ACHN (cell line): Measurements from ENCODE around the gene CACNA1I.

ENCODE experiments used
- DNase-seq: peaks from one replicate; pipeline ENCODE4 v3.0.0-alpha.2; 2015
- in situ Hi-C: cut with HindIII; loops from 2 replicates; pipeline ENCODE4 v1.10.0; 2017; ENCODE audit warnings: low sequenced_read_pairs, low pct_ligation_motif_present, low pct_unique_long_range_greater_than_20kb

Gene CACNA1I

DNA sequence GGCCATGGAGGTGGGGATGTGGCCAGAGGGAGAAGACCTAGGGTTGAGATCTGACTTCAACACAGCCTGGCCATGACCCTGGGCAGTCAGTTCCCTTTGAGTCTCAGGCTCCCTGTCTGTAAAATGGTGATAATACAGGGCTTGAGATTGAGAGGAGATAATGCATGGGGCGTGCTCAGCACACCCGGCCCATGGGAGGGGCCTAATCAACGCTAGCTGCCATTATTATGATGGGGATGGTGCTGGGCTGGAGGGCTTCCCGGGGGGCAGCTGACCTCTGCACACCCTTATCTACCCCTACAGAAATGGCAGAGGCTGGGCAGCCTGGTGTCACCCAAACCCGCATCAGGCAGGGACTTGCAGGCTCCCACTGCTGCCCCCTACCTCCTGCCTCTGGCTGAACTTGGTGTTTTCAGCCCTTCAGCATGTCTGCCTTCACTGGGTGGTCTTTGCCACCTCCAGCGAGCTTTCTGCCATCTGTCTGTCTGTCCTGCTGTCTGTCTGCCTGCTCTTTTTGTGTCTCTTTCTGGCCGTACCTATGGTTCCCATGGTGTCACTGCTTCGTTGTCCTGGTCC is 84.5 kb downstream of the CACNA1I start:
- in situ Hi-C loops = no loop called here
- no peak for DNase-seq

DNA sequence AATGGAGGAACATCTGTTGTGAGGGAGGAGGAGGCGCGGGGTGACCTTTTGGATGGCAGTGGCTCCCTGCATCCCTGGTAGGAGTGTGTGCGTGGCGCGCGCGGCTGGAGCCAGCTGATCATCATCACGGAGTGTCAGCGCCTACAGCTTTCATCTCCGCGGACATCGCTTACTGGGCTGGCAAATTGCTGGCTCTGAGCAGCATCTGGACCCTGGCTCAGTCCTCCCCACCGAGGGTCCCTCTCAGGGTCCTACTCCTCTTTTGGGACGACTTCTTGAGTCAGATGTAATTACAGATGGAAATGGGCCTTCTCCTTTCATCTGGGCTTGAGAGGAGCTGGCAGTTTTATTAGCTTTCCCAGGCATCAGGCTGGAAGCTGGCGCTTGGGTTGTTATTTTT is 85.3 kb downstream of the CACNA1I start:
- no peak for DNase-seq
- in situ Hi-C loops = no loop called here

DNA sequence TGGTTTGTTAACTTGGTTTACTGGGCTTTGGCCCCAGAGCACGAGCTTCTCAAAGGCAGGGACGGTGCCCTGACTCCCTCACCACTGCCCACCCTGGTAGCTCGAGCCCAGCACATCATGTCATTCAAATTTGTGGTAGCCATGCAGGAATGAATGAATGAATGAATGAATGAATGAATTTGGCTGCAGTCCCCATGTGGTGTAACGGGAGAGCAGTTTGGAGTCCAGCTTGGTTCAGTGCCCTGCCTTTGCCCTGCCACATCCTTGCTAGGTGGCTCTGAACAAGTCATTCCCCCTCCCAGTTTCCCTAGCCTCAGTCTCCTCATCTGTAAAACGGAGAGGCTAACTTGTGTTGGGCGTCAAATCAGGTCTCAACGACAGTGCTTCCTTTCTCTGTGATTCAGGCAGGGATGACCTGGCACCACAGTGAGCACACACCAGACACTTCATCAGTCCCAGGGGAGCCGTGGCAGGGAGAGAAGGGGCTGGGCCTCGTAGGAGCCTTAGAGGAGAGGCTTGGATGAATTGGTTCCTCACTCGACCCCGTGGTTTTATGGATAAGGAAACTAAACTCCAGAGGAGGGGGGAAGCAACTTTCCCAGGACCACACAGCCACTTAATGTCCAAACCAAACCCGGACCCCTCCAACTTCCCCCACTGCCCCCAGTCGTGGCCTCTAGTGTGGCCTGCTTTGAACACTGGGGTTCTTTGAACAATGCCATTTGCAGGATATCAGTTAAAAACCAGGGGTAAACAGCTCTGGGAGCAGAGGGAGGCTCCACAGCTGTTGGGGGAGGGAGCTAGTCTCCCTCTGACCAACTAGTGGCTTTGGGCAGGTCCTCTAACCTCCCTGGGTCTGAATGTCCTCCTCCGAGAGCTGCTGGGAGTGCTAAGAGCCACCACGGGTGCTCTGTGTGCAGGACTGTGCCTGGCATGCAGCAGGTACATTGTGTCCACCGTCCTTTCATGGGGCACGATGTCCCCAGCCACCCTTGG is 86.2 kb downstream of the CACNA1I start:
- in situ Hi-C loops = no loop called here
- no peak for DNase-seq

DNA sequence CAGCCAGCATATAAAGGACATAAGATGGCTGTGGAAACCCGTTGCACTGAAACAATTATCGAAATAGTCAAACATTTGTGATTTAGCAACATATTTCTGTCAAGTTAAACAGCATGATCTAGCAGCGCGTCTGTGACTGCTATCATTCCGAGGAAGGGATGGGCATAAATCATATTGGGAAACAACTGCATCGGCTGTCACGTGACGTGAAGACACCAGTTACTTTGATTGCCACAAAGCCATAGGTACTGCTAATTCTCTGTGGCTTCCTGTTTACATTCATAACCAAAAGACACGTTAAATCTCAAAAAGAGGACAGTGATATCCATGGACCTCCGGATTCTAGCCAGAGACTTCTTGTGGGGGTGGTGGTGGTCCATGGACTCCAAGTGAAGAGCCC is 87.8 kb downstream of the CACNA1I start:
- in situ Hi-C loops = no loop called here
- no peak for DNase-seq

DNA sequence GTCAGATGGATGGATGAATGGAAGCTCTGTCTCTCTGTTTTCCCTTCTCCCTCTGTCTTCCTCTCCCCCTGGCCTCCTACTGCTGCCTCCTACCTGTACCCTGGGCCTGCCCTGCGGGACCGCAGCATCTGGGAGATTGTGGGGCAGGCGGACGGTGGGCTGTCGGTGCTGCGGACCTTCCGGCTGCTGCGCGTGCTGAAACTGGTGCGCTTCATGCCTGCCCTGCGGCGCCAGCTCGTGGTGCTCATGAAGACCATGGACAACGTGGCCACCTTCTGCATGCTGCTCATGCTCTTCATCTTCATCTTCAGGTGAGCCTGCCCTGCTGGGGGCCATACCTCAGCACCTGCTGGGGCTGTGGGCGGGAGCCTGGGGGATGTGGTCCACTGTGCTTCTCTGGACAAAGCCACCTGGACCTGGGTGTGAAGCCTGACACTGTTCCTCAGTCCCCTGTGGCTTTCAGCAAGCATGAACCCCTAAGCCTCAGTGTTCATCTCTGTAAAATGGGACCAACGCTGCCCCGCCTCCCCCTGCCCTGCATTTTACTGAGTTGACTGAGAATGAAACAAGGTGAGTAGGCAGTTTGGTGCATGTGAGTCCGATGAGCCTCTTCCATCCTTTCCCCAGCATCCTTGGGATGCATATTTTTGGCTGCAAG is 88.4 kb downstream of the CACNA1I start:
- DNase-seq = no peak
- in situ Hi-C loops = no loop called here

DNA sequence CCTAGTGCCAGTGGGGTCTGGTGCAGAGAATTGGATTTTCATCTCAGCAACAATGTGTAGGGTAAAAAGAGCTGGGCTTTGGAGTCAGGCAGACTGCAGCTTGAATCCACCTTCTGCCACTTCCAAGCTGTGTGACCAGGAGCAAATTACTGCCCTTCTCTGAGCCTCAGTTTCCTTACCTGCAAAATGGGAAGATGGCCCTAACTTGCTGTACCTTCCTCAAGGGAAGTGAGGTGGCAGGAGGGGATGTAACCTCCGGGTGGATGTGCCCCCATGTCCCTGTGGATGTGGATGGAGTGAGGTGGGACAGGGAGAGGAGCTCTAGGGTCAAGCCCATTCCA is 90.9 kb downstream of the CACNA1I start:
- DNase-seq = no peak
- in situ Hi-C loops = no loop called here

DNA sequence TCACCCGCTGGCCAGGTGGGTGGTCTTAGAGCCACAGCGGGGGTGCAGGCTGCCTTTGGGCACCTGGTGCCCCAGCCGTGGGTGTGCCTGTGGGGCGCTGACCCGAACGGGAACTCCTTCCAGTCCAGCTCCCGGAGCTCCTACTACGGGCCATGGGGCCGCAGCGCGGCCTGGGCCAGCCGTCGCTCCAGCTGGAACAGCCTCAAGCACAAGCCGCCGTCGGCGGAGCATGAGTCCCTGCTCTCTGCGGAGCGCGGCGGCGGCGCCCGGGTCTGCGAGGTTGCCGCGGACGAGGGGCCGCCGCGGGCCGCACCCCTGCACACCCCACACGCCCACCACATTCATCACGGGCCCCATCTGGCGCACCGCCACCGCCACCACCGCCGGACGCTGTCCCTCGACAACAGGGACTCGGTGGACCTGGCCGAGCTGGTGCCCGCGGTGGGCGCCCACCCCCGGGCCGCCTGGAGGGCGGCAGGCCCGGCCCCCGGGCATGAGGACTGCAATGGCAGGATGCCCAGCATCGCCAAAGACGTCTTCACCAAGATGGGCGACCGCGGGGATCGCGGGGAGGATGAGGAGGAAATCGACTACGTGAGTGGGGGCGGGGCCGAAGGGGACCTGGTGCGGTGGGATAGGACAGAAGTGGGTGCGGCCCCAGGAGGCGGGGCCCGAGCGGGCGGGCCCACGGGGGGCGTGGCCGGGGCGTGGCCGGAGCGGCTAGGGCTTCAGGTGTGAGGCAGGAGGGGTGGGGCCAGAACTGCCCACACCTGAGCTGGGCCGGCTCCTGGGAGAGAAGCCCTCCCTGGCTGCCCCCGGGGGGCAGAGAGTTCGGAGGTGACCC is 91.5 kb downstream of the CACNA1I start:
- in situ Hi-C loops = no loop called here
- DNase-seq = no peak

DNA sequence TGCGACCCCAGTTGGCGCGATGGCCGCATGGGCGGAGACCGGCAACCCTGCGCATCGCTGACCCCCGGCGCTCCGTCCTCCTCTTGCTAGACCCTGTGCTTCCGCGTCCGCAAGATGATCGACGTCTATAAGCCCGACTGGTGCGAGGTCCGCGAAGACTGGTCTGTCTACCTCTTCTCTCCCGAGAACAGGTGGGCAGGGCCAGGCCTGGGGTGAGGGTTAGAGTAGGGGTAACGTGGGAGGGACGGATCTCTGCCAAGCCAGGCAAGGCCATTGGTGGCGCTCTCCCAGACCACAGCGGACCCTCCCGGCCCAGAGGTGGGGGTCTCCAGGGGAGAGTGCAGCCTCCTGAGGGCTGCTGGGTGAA is 92.1 kb downstream of the CACNA1I start:
- in situ Hi-C loops = no loop called here
- DNase-seq = no peak

DNA sequence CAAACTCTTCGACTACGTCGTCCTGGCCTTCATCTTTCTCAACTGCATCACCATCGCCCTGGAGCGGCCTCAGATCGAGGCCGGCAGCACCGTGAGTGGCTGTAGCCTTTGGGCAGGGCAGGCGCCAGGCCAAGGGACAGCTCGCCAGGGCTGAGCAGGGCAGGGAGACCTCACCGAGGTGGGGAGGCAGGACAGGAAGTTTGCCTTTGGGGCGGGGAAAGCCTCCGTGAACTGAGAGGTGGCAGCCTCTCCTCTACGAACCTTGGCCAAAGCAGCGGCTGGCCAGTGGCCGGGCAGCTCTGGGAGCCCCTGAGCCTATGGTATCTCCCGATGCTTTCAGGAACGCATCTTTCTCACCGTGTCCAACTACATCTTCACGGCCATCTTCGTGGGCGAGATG is 93.2 kb downstream of the CACNA1I start:
- in situ Hi-C loops = no loop called here
- DNase-seq = no peak

DNA sequence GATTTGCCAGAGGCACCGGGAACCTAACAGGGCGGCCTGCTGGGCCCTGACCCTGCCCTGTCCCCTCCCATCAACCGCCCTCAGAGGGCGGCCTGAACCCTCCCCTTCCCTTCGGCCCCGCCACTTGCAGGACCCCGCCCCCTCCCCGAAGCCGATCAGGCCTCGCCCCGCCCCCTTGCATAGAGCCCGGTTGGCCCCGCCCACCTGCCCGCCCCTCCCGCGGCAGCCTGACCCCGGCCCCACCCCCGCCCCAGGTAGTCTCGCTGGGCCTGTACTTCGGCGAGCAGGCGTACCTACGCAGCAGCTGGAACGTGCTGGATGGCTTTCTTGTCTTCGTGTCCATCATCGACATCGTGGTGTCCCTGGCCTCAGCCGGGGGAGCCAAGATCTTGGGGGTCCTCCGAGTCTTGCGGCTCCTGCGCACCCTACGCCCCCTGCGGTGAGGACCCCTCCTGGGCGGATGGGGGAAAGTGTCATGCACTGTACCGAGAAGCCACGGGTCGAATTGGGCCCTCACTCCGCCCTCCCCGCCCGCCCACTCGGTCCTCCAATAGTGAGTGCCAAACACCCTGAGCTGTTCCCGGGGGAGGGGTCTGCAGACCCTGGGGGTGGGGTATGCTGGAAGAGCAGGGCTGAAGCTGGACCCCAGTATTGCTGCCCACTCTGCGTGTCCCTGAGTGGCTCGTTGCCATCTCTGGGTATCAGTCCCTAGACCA is 94.1 kb downstream of the CACNA1I start:
- in situ Hi-C loops = no loop called here
- no peak for DNase-seq

DNA sequence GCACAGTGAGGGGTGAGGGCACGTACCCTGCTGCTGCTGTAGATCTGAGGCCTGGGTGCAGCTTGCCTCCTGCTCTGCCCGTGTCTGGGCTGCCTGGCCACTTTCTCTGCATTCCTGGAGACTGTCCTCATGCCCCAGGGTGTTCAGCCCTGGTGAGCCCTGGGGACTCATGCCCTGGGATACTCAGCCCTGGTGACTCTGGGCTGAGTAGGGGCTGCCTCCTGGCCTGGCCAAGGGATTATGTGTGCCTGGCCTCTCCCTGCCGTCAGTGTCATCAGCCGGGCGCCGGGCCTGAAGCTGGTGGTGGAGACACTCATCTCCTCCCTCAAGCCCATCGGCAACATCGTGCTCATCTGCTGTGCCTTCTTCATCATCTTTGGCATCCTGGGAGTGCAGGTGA is 94.7 kb downstream of the CACNA1I start:
- in situ Hi-C loops = no loop called here
- no peak for DNase-seq

DNA sequence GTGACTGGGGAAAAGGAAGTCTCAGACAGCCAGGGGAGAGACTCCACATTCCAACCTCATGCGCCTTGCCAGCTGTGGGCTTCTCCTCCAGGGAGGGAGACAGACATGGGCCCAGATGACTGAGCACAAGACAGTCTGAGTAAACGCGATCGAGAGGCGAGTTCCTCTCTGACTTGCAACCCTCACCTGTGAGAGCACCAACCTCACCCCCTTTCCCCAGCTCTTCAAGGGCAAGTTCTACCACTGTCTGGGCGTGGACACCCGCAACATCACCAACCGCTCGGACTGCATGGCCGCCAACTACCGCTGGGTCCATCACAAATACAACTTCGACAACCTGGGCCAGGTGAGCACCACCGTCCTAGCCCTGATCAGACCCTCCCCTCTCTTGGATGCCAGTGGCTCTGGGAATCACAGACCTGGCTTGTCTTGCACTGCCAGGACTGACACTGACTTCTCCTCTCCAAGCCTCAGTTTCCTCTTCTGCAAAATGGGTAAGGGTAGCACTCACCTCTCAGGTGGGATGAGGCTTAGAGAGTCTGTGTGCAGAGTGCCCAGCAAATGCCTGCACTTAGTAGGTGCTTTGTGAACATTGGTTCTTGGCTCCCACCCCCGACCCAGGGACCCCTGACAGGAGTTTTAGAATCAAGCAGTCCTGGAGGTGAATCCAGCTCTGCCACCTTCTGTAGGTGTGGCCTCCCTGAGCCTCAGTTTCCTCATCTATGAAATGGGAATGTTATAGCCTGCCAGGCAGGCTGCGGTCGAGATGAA is 95.3 kb downstream of the CACNA1I start:
- no peak for DNase-seq
- in situ Hi-C loops = no loop called here

DNA sequence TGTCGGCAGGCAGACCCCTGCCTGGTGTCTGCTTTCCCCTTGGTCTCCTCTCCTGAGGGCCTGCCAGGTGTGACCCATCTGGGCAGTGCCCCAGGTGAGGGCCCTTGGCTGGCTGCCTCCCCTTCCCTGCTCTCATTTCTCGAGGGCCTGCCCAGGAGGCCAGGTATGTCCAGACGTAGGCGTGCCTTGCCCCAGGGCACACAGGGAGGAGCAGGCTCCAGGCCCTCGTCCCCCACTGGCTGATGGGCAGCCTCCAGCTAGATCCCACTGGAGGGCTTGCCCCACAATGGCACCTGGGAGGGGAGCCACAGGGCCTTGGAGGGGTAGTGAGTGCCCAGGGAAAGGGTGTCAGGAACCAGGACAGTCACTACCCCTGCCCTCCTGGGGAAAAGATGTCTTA is 95.9 kb downstream of the CACNA1I start:
- no peak for DNase-seq
- in situ Hi-C loops = no loop called here

DNA sequence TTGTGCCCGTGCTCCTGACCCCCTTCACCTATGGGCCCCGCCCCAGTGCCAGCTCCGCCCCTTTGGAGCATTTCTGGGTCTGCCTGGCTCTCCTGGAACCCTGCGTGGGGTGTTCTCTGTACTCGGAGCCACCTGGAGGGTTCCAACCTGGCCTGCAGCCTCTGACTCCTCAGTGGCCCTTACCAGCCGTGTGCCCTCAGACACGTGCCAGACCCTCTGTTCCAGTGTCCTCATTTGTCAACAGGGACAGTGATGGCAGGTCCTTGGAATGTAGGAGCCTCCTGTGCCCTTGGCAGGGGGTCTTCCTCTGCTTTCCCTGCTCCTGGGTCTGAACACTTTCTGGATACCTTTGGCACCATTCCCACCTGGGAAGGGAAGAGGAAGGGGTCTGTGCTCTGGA is 96.4 kb downstream of the CACNA1I start:
- no peak for DNase-seq
- in situ Hi-C loops = no loop called here

DNA sequence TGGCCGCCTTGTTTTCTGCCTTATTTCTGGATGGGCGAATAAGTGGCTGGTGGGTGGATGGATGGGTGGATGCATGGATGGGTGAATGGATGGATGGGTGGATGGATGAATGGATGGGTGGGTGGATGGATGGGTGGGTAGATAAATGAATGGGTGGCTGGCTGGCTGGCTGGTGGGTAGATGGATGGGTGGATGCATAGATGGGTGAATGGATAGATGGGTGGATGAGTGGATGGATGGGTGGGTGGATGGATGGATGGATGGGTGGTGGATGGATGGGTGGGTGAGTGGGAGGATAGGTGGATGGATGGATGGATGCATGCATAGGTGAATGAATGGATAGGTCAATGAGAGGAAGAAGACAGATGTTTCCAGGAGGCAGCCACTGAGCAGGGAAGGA is 98.9 kb downstream of the CACNA1I start:
- no peak for DNase-seq
- in situ Hi-C loops = no loop called here

DNA sequence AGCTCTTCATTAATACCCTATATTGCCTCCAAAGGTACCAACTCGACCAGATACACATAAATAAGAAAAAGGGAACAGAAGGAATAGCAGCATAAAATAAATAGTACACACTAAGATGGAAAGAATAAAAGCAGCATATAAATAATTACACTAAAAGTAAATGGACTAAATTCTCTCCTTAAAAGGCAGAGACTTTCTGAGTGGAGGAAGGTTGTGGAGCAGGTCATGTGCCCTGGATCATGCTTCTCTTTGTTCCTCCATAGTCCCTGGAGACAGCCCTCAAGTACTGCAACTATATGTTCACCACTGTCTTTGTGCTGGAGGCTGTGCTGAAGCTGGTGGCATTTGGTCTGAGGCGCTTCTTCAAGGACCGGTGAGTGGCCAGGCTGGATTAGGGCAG is 101.4 kb downstream of the CACNA1I start:
- in situ Hi-C loops = no loop called here
- no peak for DNase-seq

DNA sequence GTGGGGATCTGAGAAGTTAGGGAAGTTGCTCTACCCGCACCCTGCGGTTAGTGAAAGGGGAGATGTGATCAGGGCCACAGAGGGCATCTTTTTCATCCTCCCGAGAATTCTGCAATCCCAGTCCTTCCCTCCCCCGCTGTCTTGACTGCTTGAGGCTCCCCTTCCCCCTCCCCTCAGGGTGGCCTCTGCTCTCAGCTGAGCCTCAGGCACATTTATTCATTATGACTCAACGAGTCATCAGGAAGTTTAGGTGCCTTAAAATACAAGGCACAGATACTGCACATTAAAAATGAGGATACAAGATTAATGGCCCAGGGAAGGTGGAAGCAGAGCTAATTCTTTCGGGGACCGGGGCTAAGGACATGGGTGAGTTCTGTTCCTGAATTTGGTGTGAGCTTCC is 104.0 kb downstream of the CACNA1I start:
- DNase-seq = no peak
- in situ Hi-C loops = no loop called here

DNA sequence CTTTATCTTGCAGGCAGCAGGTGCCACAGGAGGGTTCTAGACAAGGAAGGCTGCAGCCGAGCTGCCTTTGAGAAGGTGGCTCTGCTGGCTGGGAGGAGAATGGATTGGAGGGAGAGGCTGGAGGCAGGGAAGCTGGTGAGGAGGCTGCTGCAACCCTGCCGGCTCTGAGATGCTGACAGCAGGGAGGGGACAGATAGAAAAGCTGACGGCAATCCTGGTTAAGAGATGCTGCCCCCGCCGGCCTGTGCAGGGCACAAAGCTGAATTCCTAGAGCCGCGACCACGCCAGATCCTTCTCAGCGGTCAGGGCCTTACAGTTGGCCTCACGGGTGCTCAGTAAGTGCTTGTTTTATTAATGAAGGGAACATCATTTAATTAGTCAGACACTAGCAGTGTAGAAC is 105.4 kb downstream of the CACNA1I start:
- in situ Hi-C loops = no loop called here
- no peak for DNase-seq
